ENCODE results near the gene GRM7. TPM values are rescaled to one million over a fixed set of nuclear protein-coding genes. Genes with fewer than 3 reads are reported as not detected.

GRM7 gene
- total and polyA plus RNA-seq, 2 of the 4 experiments (the other 2 are of a cell fraction), result not detected

DNA sequence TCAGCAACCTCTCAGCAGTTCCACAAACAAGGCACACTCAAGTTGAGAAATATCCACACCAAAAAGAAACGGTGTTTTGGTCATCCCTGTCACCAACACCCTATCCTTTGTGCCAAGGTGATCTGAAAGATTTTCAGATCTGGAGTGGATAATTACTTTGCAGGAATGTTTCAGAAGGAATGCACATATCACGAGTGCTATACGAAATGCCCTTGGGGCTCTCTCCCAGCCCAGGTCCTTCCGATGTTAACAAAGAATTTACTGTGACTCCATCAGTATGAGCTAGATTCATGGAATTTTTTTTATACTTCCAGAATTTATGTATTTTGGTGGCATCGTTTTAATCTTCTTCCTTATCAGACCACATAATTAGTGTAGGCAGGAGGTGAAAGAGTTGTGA is 105.0 kb downstream of the GRM7 start:
- CTCF ChIA-PET, result no interaction called here
- Histone ChIP-seq H3K14ac (replicated peaks; ENCODE audit: low read depth, low read length) (no peak overlapping the region), H3K36me3 (ENCODE audit: control insufficient read depth, insufficient read depth, low read length) (no peaks in the 10 kb centered on the region), H3K9ac (ENCODE audit: low read depth, low read length) (no peak overlapping the region), H4K8ac (ENCODE audit: low read depth in 2 of 2, low read length in 2 of 2) (no peak overlapping the region), H2AFZ (replicated peaks; ENCODE audit: low read length, poor library complexity) (no peak overlapping the region), H2BK15ac (ENCODE audit: low read depth, low read length) (no peak overlapping the region), H3K4me1 (ENCODE audit: control insufficient read depth, insufficient read depth, low read length) (no peaks in the 10 kb centered on the region), H3K27ac (ENCODE audit: insufficient read depth, low read length) (no peak overlapping the region), H3K18ac (ENCODE audit: low read depth, low read length) (no peak overlapping the region), H2BK5ac (ENCODE audit: low read depth, low read length, poor library complexity, severe bottlenecking) (no peak overlapping the region), H3K4me2 (ENCODE audit: low read depth, low read length) (no peak overlapping the region), H4K5ac (ENCODE audit: low read depth, low read length) (no peak overlapping the region), H3K79me1 (ENCODE audit: low read depth in 1 of 2, low read length in 2 of 2) (no peaks in the 10 kb centered on the region), H2BK20ac (ENCODE audit: low read depth, low read length) (no peak overlapping the region), H2BK120ac (ENCODE audit: low read depth, low read length) (no peak overlapping the region), H3K9me3 (ENCODE audit: control insufficient read depth, insufficient read depth, low read length) (peaks cover 13% of the 10 kb centered on the region; the same call in 1 of the 2 replicates), H3K9me1 (ENCODE audit: insufficient read depth, low read length) (no peaks in the 10 kb centered on the region), H3K27me3 (ENCODE audit: control insufficient read depth, insufficient read depth, low read length) (no peaks in the 10 kb centered on the region), H3K56ac (ENCODE audit: extremely low read depth, insufficient read depth, low read length) (no peak overlapping the region), H4K20me1 (ENCODE audit: insufficient read depth, low read length) (no peaks in the 10 kb centered on the region), H2AK5ac (ENCODE audit: low read depth, low read length) (no peak overlapping the region), H3K23ac (ENCODE audit: low read depth, low read length) (no peak overlapping the region), H4K91ac (ENCODE audit: insufficient read depth, low read depth, low read length) (no peak overlapping the region), H3K4me3 (ENCODE audit: insufficient read depth, low read depth, low read length) (no peak overlapping the region), H3K4ac (ENCODE audit: low read depth, low read length) (no peak overlapping the region), H2AK9ac (replicated peaks; ENCODE audit: low read depth, low read length, poor library complexity) (no peak overlapping the region)
- DNase-seq (no peak), ATAC-seq (ENCODE audit: low read depth) (no peak)
- dilution Hi-C loops (cut with HindIII; ENCODE audit: low sequenced_read_pairs, unreplicated experiment), result no loop called here
- intact Hi-C loops (cut with micrococcal nuclease), result no loop called here
- no TSS peak for BruUV-seq (replicated peaks)
- no peak for TF ChIP-seq SMC3 (IDR thresholded peaks at IDR 0.05; ENCODE audit: low read depth, low read length)
- no peak for TF ChIP-seq MAFK (IDR thresholded peaks at IDR 0.05; ENCODE audit: low read depth, low read length)
- TF ChIP-seq MXI1 (IDR thresholded peaks at IDR 0.05; ENCODE audit: borderline replicate concordance, low read depth, low read length), result no peak
- no peak for TF ChIP-seq RCOR1 (IDR thresholded peaks at IDR 0.05; ENCODE audit: insufficient replicate concordance, low read length)
- no peak for TF ChIP-seq CHD1 (IDR thresholded peaks at IDR 0.05; ENCODE audit: low read depth, low read length)
- TF ChIP-seq, protein P1, sequence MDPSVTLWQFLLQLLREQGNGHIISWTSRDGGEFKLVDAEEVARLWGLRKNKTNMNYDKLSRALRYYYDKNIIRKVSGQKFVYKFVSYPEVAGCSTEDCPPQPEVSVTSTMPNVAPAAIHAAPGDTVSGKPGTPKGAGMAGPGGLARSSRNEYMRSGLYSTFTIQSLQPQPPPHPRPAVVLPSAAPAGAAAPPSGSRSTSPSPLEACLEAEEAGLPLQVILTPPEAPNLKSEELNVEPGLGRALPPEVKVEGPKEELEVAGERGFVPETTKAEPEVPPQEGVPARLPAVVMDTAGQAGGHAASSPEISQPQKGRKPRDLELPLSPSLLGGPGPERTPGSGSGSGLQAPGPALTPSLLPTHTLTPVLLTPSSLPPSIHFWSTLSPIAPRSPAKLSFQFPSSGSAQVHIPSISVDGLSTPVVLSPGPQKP (IDR thresholded peaks at IDR 0.05; ENCODE audit: borderline replicate concordance, low read depth, low read length), result no peak
- no peak for TF ChIP-seq BHLHE40 (IDR thresholded peaks at IDR 0.05; ENCODE audit: low read depth, low read length)
- TF ChIP-seq FOS (IDR thresholded peaks at IDR 0.05; ENCODE audit: low read depth, low read length), result no peak
- no peak for TF ChIP-seq NFE2L2 (IDR thresholded peaks at IDR 0.05; ENCODE audit: low read depth, low read length)
- TF ChIP-seq, protein P2, sequence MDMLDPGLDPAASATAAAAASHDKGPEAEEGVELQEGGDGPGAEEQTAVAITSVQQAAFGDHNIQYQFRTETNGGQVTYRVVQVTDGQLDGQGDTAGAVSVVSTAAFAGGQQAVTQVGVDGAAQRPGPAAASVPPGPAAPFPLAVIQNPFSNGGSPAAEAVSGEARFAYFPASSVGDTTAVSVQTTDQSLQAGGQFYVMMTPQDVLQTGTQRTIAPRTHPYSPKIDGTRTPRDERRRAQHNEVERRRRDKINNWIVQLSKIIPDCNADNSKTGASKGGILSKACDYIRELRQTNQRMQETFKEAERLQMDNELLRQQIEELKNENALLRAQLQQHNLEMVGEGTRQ (IDR thresholded peaks at IDR 0.05; ENCODE audit: low read depth, low read length), result no peak
- TF ChIP-seq RFX5 (IDR thresholded peaks at IDR 0.05; ENCODE audit: low read depth, low read length), result no peak
- TF ChIP-seq CEBPB (IDR thresholded peaks at IDR 0.05; ENCODE audit: low read depth, low read length), result no peak
- TF ChIP-seq POLR2A (IDR thresholded peaks at IDR 0.05; ENCODE audit: low read depth, low read length), result no peak
- TF ChIP-seq, protein P3, sequence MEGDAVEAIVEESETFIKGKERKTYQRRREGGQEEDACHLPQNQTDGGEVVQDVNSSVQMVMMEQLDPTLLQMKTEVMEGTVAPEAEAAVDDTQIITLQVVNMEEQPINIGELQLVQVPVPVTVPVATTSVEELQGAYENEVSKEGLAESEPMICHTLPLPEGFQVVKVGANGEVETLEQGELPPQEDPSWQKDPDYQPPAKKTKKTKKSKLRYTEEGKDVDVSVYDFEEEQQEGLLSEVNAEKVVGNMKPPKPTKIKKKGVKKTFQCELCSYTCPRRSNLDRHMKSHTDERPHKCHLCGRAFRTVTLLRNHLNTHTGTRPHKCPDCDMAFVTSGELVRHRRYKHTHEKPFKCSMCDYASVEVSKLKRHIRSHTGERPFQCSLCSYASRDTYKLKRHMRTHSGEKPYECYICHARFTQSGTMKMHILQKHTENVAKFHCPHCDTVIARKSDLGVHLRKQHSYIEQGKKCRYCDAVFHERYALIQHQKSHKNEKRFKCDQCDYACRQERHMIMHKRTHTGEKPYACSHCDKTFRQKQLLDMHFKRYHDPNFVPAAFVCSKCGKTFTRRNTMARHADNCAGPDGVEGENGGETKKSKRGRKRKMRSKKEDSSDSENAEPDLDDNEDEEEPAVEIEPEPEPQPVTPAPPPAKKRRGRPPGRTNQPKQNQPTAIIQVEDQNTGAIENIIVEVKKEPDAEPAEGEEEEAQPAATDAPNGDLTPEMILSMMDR (conservative IDR thresholded peaks at IDR 0.05; ENCODE audit: low read depth, low read length), result no peak
- TF ChIP-seq MAZ (IDR thresholded peaks at IDR 0.05; ENCODE audit: borderline replicate concordance, low read depth, low read length), result no peak
- no peak for TF ChIP-seq RAD21 (IDR thresholded peaks at IDR 0.05; ENCODE audit: low read length)
- POLR2A ChIA-PET (ENCODE audit: unreplicated experiment), result no interaction called here
- in situ Hi-C loops (cut with MboI; ENCODE audit: low sequenced_read_pairs), result no loop called here
- no CpG with 5 or more reads among the region's 5 CpGs for WGBS, 2 experiments (ENCODE audit: extremely low coverage in 2 of 2, insufficient read length in 1 of 2)

Measured in IMR-90 (cell line).